Duodenal mucosa (tissue), 2 donors: ENCODE results near the gene NELFA.

Experiments
- H3K27ac ChIP-seq: one replicate; pipeline ENCODE4 v1.7.0; 2013; ENCODE audit warnings: low read depth, low read length
- H3K27me3 ChIP-seq, 2 donors: one replicate each; pipeline ENCODE4 v1.7.0; 2013; ENCODE audit warnings: low read length in 2 of 2, control low read depth in 1 of 2; ENCODE audit not compliant: insufficient read depth in 2 of 2, control insufficient read depth in 1 of 2
- H3K36me3 ChIP-seq, 2 donors: one replicate each; pipeline ENCODE4 v1.7.0; 2013; ENCODE audit warnings: low read length in 2 of 2, control low read depth in 1 of 2; ENCODE audit not compliant: insufficient read depth in 2 of 2, control insufficient read depth in 1 of 2
- H3K4me1 ChIP-seq, 2 donors: one replicate each; pipeline ENCODE4 v1.7.0; 2013; ENCODE audit warnings: low read length in 2 of 2, control low read depth in 1 of 2; ENCODE audit not compliant: insufficient read depth in 2 of 2, control insufficient read depth in 1 of 2
- H3K4me3 ChIP-seq, 2 donors: one replicate each; pipeline ENCODE4 v1.7.0; 2013; ENCODE audit warnings: low read length in 2 of 2, low read depth in 1 of 2
- H3K9ac ChIP-seq, 2 donors: one replicate each; pipeline ENCODE4 v1.7.0; 2013; ENCODE audit warnings: low read length in 2 of 2, low read depth in 1 of 2
- H3K9me3 ChIP-seq, 2 donors: one replicate each; pipeline ENCODE4 v1.7.0; 2013; ENCODE audit warnings: low read length in 2 of 2, control low read depth in 1 of 2; ENCODE audit not compliant: control insufficient read depth in 1 of 2

Gene NELFA

DNA sequence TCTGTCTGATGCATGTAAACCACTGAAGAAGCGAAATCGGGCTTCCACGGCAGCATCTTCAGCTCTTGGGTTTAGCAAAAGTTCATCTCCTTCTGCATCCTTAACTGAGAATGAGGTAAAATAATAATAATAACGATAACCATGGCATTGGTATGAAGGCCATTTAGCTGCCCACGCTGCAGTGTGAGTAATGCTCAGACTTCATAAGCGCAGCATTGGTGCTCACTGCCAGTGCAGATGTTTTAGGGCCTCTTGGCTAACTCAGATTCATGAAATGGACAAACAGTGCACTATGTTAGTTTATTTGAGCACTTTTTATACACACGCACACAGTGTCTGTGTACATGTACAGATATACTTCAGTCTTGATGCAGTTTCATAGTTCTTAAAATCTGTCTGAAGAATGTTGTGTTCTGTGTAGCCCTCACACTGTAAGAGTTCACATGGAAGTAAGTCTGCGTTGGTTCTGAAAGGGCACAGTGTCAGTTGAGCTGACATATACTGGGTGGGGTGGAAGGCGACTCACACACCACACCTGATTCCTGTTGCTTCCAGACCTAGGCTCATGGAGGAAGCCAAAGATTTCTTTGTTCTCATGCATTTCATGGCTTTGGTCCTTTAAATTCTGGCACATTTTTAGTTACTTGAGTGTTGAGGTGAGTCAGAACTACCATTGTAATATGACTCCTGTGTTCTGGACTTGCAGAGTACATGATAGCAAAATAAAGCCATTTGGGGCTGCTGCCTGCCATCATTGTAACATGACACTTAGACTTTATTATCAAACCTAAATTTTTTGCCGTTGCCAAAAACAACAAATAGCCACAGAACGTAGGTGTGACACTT lies 68.9 kb downstream of the NELFA start:
- peaks cover 25 to 65% of the 10 kb centered on the region in 2 donors for H3K36me3 ChIP-seq
- H3K4me1 ChIP-seq = peaks cover 0 to 5% of the 10 kb centered on the region in 2 donors
- H3K4me3 ChIP-seq = no peak overlapping the region
- no peak overlapping the region for H3K27ac ChIP-seq
- no peak overlapping the region for H3K9ac ChIP-seq
- H3K9me3 ChIP-seq = no peaks in the 10 kb centered on the region
- no peaks in the 10 kb centered on the region for H3K27me3 ChIP-seq

DNA sequence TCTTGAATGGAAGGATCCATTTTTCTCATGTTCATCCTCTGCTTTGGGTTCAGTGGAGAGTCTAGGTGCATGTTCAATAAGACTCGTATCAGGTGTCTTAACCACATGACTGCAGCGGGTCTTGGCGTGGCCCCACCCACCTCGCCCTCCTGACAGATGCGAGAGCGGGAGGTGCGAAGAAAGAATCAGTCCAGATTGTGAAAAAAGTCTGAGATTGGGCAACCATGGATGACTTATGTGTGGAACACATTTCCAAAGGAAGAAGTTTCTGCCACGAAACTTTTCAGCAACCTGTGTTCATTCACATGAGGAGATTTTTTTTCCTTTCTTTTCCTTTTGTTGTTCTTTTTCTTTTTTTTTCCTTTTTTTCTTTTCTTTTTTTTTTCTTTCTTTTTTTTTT lies 70.7 kb downstream of the NELFA start:
- peaks cover 25 to 57% of the 10 kb centered on the region in 2 donors for H3K36me3 ChIP-seq
- H3K4me1 ChIP-seq = peaks cover 0 to 5% of the 10 kb centered on the region in 2 donors
- H3K27ac ChIP-seq = no peak overlapping the region
- no peaks in the 10 kb centered on the region for H3K27me3 ChIP-seq
- H3K9me3 ChIP-seq = no peaks in the 10 kb centered on the region
- no peak overlapping the region for H3K4me3 ChIP-seq
- H3K9ac ChIP-seq = no peak overlapping the region

DNA sequence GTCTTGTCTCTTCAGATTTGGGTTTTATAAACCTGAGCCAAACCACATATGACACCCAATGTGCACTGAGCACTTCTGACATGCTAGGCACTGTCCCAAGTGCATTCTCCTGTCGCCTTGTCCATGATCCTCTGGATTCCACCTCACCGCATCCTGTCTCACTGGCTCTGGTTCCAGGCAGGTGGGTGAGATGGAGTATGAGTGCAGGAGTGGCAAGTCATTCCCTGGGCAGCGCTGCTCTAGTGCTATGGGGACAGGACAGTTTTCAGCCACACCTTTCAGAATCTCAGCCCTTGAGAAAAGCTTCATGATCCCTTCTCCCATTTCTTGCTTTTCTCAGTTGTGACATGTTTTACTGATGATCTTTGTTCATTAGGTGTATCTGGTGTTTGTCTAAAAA lies 71.2 kb downstream of the NELFA start:
- no peak overlapping the region for H3K27ac ChIP-seq
- no peak overlapping the region for H3K9ac ChIP-seq
- no peaks in the 10 kb centered on the region for H3K27me3 ChIP-seq
- H3K36me3 ChIP-seq = peaks cover 23 to 57% of the 10 kb centered on the region in 2 donors
- H3K9me3 ChIP-seq = no peaks in the 10 kb centered on the region
- no peak overlapping the region for H3K4me3 ChIP-seq
- H3K4me1 ChIP-seq = peaks cover 0 to 5% of the 10 kb centered on the region in 2 donors

DNA sequence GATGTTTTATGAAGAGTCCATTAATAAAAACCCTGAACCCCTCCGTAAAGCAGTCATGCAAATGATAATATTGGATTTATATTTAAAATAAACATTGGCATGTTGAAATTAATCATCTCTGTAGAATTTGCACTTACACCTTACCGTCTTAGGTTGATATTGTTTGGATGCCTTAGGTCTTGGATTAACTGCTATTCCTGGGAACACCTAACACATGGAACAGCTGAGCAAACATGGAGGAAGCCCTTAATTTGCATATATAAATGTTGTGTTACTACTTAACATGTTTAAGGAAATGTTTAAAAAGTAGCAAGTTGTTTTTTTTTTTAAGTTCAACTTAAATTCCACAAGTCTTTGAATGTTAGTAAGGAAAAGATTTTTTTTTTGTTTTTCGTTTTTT lies 75.1 kb downstream of the NELFA start:
- H3K27me3 ChIP-seq = no peaks in the 10 kb centered on the region
- H3K27ac ChIP-seq = no peak overlapping the region
- H3K4me3 ChIP-seq = no peak overlapping the region
- H3K36me3 ChIP-seq = peaks cover 9 to 48% of the 10 kb centered on the region in 2 donors
- peaks cover 0 to 5% of the 10 kb centered on the region in 2 donors for H3K4me1 ChIP-seq
- H3K9ac ChIP-seq = no peak overlapping the region
- H3K9me3 ChIP-seq = no peaks in the 10 kb centered on the region

DNA sequence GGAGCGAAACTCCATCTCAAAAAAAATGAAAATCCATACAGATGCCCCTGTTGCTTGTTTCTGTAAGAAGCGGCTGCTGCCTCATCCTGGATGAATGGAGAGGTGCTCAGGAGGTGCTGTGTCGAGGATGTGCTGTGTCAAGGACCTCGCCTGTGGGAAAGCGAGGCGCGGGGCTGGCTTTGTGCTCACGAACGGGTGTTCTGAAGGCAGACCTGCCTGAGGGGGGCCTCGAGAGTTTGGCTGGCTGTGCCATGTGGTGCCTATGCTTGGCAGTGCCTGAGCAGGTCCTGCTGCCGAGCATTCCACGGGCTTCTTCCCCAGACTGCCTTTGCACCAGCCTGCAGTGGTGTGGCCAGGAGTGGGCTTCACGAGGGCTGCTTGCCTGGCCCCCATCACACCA lies 76.0 kb downstream of the NELFA start:
- H3K4me1 ChIP-seq = peaks cover 0 to 5% of the 10 kb centered on the region in 2 donors
- H3K4me3 ChIP-seq = no peak overlapping the region
- no peak overlapping the region for H3K27ac ChIP-seq
- H3K36me3 ChIP-seq = peaks cover 6 to 52% of the 10 kb centered on the region in 2 donors
- H3K9me3 ChIP-seq = no peaks in the 10 kb centered on the region
- no peaks in the 10 kb centered on the region for H3K27me3 ChIP-seq
- no peak overlapping the region for H3K9ac ChIP-seq
